Activated T-cell treated with anti-CD3 and anti-CD28 coated beads, Interleukin-2, amount 50 U/mL, for 1 hour (primary cell): ENCODE data around the gene IL1RAPL1.
"Not testable (repeated sequence)": the region's sequence is repeated elsewhere in the genome, so short reads cannot be mapped to it uniquely, and the experiment has no call there.

Experiments used
- DNase-seq: peaks from one replicate; pipeline ENCODE4 v3.0.0-alpha.2; 2020

IL1RAPL1 gene

GRCh38 chrX:28628120-28628519, 40.9 kb downstream of the IL1RAPL1 start:
- DNase-seq, result no peak

- no peak for DNase-seq
Observed at GRCh38 chrX:28638775-28639174, 51.5 kb downstream of the IL1RAPL1 start.

- no peak for DNase-seq
Observed at GRCh38 chrX:28639451-28639850, 52.2 kb downstream of the IL1RAPL1 start.

- no peak for DNase-seq
Observed at GRCh38 chrX:28649541-28649940, 62.3 kb downstream of the IL1RAPL1 start.

- DNase-seq, result no peak
Observed at GRCh38 chrX:28651186-28651585, 63.9 kb downstream of the IL1RAPL1 start.

GRCh38 chrX:28659269-28659668, 72.0 kb downstream of the IL1RAPL1 start:
- DNase-seq, result no peak

GRCh38 chrX:28665778-28666177, 78.5 kb downstream of the IL1RAPL1 start:
- DNase-seq, result no peak

GRCh38 chrX:28668303-28668702, 81.1 kb downstream of the IL1RAPL1 start:
- DNase-seq, result no peak

GRCh38 chrX:28668957-28669356, 81.7 kb downstream of the IL1RAPL1 start:
- no peak for DNase-seq

- DNase-seq, result no peak
Observed at GRCh38 chrX:28670074-28670473, 82.8 kb downstream of the IL1RAPL1 start.

- no peak for DNase-seq
Observed at GRCh38 chrX:28675173-28675572, 87.9 kb downstream of the IL1RAPL1 start.

- no peak for DNase-seq
Observed at GRCh38 chrX:28693101-28693500, 105.9 kb downstream of the IL1RAPL1 start.

GRCh38 chrX:28697732-28698131, 110.5 kb downstream of the IL1RAPL1 start:
- no peak for DNase-seq

GRCh38 chrX:28701222-28701621, 114.0 kb downstream of the IL1RAPL1 start:
- DNase-seq, result no peak

GRCh38 chrX:28706964-28707363, 119.7 kb downstream of the IL1RAPL1 start:
- no peak for DNase-seq

- no peak for DNase-seq
Observed at GRCh38 chrX:28709421-28709820, 122.2 kb downstream of the IL1RAPL1 start.

GRCh38 chrX:28717864-28718263, 130.6 kb downstream of the IL1RAPL1 start:
- DNase-seq, result no peak

- no peak for DNase-seq
Observed at GRCh38 chrX:28718450-28718849, 131.2 kb downstream of the IL1RAPL1 start.

GRCh38 chrX:28719620-28720019, 132.4 kb downstream of the IL1RAPL1 start:
- no peak for DNase-seq

GRCh38 chrX:28752330-28752729, 165.1 kb downstream of the IL1RAPL1 start:
- no peak for DNase-seq

- DNase-seq, result no peak
Observed at GRCh38 chrX:28756175-28756574, 168.9 kb downstream of the IL1RAPL1 start.

GRCh38 chrX:28756647-28757046, 169.4 kb downstream of the IL1RAPL1 start:
- DNase-seq, result no peak

- DNase-seq, result no peak
Observed at GRCh38 chrX:28757290-28757689, 170.0 kb downstream of the IL1RAPL1 start.

GRCh38 chrX:28766561-28766960, 179.3 kb downstream of the IL1RAPL1 start:
- DNase-seq, result not testable (repeated sequence)

GRCh38 chrX:28773807-28774206, 186.6 kb downstream of the IL1RAPL1 start:
- no peak for DNase-seq

- no peak for DNase-seq
Observed at GRCh38 chrX:28787206-28787605, 200.0 kb downstream of the IL1RAPL1 start.
